ENCODE data around the gene PPFIBP1. TPM values are rescaled to one million over a fixed set of nuclear protein-coding genes. Genes with fewer than 3 reads are reported as not detected.

The PPFIBP1 gene
- total and polyA plus RNA-seq, 2 donors (not counting 1 experiment from before 2014, with no cell fraction given), result 3.3 to 15.0 TPM

DNA sequence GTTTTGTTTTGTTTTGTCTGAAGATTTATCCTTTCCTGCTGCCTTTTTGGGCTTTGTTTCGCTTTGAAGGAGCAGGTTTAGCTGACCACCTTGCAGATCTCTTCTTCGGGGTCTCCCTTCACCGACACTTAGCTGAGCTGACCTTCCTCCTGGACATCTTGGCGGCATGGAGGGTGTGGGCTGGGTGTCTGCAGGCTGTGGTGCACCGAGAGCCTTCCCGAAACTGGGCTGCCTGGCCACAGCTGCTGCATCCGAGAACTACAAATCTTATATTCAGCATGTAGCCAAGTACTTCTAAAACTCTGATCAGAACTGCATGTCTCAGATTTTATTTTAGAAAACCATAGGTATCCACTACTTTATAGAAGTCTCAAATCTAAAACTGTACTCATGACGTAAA, 84.9 kb downstream of the PPFIBP1 start:
- POLR2A ChIA-PET, result no interaction called here
- CTCF ChIA-PET, result no interaction called here
- Histone ChIP-seq H3K36me3 (replicated peaks in 1 of 2; ENCODE audit: control extremely low read depth in 1 of 2, control insufficient read depth in 1 of 2, extremely low read depth in 1 of 2, insufficient read depth in 2 of 2, low read length in 1 of 2) (no peaks in the 10 kb centered on the region), H3K4me3 (ENCODE audit: control extremely low read depth in 1 of 5, extremely low read depth in 1 of 5, insufficient read depth in 1 of 5, low read depth in 2 of 5, low read length in 4 of 5) (no peak overlapping the region), H2AFZ (ENCODE audit: insufficient read depth, low read depth, low read length, poor library complexity, severe bottlenecking) (no peak overlapping the region), H3K4me1 (ENCODE audit: control insufficient read depth in 2 of 2, insufficient read depth in 2 of 2, low read length in 2 of 2) (no peaks in the 10 kb centered on the region), H3K9me3 (ENCODE audit: control extremely low read depth in 1 of 3, control insufficient read depth in 2 of 3, insufficient read depth in 1 of 3, low read length in 2 of 3) (peaks cover 0 to 1% (median 0%) of the 10 kb centered on the region in 3 donors), H4K20me1 (ENCODE audit: control insufficient read depth, insufficient read depth, low read length, poor library complexity, severe bottlenecking) (no peaks in the 10 kb centered on the region), H3K79me2 (ENCODE audit: control insufficient read depth, insufficient read depth, low read length) (peaks cover 3% of the 10 kb centered on the region), H3K27ac (ENCODE audit: low read length in 2 of 2) (no peak overlapping the region), H3K27me3 (replicated peaks in 1 of 4; ENCODE audit: control extremely low read depth in 1 of 4, control insufficient read depth in 3 of 4, insufficient read depth in 4 of 4, low read length in 3 of 4) (no peaks in the 10 kb centered on the region), H3K4me2 (replicated peaks; ENCODE audit: low read depth, low read length, poor library complexity, severe bottlenecking) (no peak overlapping the region), H3K9ac (ENCODE audit: low read length) (no peak overlapping the region)
- TF ChIP-seq, protein P1, sequence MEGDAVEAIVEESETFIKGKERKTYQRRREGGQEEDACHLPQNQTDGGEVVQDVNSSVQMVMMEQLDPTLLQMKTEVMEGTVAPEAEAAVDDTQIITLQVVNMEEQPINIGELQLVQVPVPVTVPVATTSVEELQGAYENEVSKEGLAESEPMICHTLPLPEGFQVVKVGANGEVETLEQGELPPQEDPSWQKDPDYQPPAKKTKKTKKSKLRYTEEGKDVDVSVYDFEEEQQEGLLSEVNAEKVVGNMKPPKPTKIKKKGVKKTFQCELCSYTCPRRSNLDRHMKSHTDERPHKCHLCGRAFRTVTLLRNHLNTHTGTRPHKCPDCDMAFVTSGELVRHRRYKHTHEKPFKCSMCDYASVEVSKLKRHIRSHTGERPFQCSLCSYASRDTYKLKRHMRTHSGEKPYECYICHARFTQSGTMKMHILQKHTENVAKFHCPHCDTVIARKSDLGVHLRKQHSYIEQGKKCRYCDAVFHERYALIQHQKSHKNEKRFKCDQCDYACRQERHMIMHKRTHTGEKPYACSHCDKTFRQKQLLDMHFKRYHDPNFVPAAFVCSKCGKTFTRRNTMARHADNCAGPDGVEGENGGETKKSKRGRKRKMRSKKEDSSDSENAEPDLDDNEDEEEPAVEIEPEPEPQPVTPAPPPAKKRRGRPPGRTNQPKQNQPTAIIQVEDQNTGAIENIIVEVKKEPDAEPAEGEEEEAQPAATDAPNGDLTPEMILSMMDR (IDR thresholded peaks at IDR 0.05), result no peak
- TF ChIP-seq EZH2 (IDR thresholded peaks at IDR 0.05; ENCODE audit: borderline replicate concordance, insufficient read depth, low read depth, low read length, poor library complexity, severe bottlenecking), result no peak
- intact Hi-C loops (cut with micrococcal nuclease), result no loop called here
- no peak for ATAC-seq (ENCODE audit: low read depth)
- no peak overlapping the region for H3K4me3 Mint-ChIP-seq
- no peak overlapping the region for H3K27ac Mint-ChIP-seq
- no peaks in the 10 kb centered on the region for H3K27me3 Mint-ChIP-seq
- DNase-seq, result no peak
- 98% methylated on average over 5 of the region's 8 CpGs for WGBS (ENCODE audit: insufficient coverage)
- H3K9me3 Mint-ChIP-seq (ENCODE audit: insufficient read depth), result no peaks in the 10 kb centered on the region
- no peaks in the 10 kb centered on the region for H3K4me1 Mint-ChIP-seq

DNA sequence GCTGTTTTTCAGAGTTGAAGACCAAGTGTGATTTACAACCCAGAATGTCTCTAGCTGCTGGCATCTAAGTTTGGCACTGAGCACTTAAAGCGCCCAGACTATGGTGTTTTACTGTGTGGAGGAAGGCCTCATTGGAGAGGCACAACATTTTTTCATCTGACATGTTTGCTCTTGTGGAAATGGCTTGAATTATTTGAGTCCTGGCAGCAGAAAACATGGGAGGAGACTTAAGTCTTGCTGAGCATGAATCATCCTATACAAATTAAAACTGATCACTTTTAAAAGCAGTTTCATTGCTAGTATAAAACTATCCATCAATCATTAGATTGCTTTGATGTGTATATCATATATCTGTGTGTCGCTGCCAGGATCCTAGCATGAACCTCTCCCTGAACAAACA, 86.4 kb downstream of the PPFIBP1 start:
- peaks cover 3% of the 10 kb centered on the region for H3K79me2 ChIP-seq (ENCODE audit: control insufficient read depth, insufficient read depth, low read length)
- Mint-ChIP-seq H3K4me1 (no peaks in the 10 kb centered on the region), H3K27ac (no peak overlapping the region), H3K4me3 (no peak overlapping the region), H3K9me3 (ENCODE audit: insufficient read depth) (no peaks in the 10 kb centered on the region), H3K27me3 (no peaks in the 10 kb centered on the region)
- no peak overlapping the region for H3K4me3 ChIP-seq (ENCODE audit: control extremely low read depth in 1 of 5, extremely low read depth in 1 of 5, insufficient read depth in 1 of 5, low read depth in 2 of 5, low read length in 4 of 5)
- ATAC-seq (ENCODE audit: low read depth) (no peak), DNase-seq (no peak)
- no peaks in the 10 kb centered on the region for H3K36me3 ChIP-seq (replicated peaks in 1 of 2; ENCODE audit: control extremely low read depth in 1 of 2, control insufficient read depth in 1 of 2, extremely low read depth in 1 of 2, insufficient read depth in 2 of 2, low read length in 1 of 2)
- 100% methylated on average over 1 of the region's 2 CpGs for WGBS (ENCODE audit: insufficient coverage)
- ChIA-PET CTCF (no interaction called here), POLR2A (no interaction called here)
- H3K9ac ChIP-seq (ENCODE audit: low read length), result no peak overlapping the region
- intact Hi-C loops (cut with micrococcal nuclease), result no loop called here
- no peaks in the 10 kb centered on the region for H3K27me3 ChIP-seq (replicated peaks in 1 of 4; ENCODE audit: control extremely low read depth in 1 of 4, control insufficient read depth in 3 of 4, insufficient read depth in 4 of 4, low read length in 3 of 4)
- no peaks in the 10 kb centered on the region for H3K9me3 ChIP-seq (ENCODE audit: control extremely low read depth in 1 of 3, control insufficient read depth in 2 of 3, insufficient read depth in 1 of 3, low read length in 2 of 3)
- no peaks in the 10 kb centered on the region for H3K4me1 ChIP-seq (ENCODE audit: control insufficient read depth in 2 of 2, insufficient read depth in 2 of 2, low read length in 2 of 2)
- no peak overlapping the region for H3K27ac ChIP-seq (ENCODE audit: low read length in 2 of 2)
- H3K4me2 ChIP-seq (replicated peaks; ENCODE audit: low read depth, low read length, poor library complexity, severe bottlenecking), result no peak overlapping the region
- no peak overlapping the region for H2AFZ ChIP-seq (ENCODE audit: insufficient read depth, low read depth, low read length, poor library complexity, severe bottlenecking)
- H4K20me1 ChIP-seq (ENCODE audit: control insufficient read depth, insufficient read depth, low read length, poor library complexity, severe bottlenecking), result no peaks in the 10 kb centered on the region
- TF ChIP-seq, protein P1 (IDR thresholded peaks at IDR 0.05), result no peak
- TF ChIP-seq EZH2 (IDR thresholded peaks at IDR 0.05; ENCODE audit: borderline replicate concordance, insufficient read depth, low read depth, low read length, poor library complexity, severe bottlenecking), result no peak
